Activated CD4-positive, alpha-beta T cell treated with anti-CD3 and anti-CD28 coated beads, Interleukin-2, amount 50 U/mL, for 48 hours (primary cell): ENCODE measurements around the gene TOR4A.
"Not testable (repeated sequence)": the region's sequence is repeated elsewhere in the genome, so short reads cannot be mapped to it uniquely, and the experiment has no call there.

Experiments used
- DNase-seq, 2 experiments: peaks; one replicate each; pipeline ENCODE4 v3.0.0-alpha.2; 2020

TOR4A gene

GRCh38 chr9:137253717-137254623 lies 23.6 kb upstream of the TOR4A start:
- no peak for DNase-seq

DNA sequence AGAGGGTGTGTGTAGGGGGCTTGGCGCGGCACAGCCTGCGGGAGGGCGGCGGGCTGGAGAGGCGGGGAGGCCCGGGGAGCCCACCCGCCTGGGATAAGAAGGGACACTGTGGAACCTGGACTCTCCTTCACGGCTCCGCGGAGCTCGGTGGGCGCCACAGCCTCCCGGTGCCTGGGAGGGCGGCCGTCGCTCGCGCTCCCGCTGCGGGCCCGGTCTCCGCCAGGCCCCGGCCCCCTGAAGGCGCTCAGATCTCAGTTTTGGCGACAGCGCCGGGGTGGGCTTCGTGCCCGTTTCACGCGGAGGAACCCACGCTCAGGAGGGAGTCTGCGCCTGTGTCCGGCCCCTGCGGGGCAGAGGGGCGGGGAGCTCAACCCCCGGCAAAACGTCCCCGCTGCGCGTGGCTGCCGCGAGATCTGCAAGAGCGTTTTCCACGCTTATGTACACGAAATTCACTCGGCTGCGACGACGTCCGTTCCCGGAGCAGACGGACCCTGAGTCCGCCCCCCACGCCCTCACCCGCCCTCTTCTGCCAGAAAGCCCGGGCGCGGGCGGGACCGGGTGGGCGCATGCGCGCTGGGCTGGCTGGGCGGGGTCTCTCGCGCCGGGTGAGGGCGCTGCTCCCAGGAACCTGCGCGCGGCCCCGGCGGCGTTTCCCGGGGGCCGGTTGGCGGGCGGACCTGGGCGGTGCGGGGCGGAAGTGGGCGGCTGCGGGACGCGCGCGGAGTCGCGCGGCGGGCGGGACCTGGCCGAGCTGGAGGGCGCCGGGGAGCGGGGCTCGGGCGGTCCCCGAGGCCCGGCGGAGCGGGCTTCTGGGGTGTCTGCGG lies 22.7 kb upstream of the TOR4A start, which contains the start of gene NELFB:
Gene NELFB, plus strand, starts transcription at position 704 of the 824 bp plus-strand sequence.
- DNase-seq: peak; percentile 96 to 97

GRCh38 chr9:137255448-137256114 lies 21.9 kb upstream of the TOR4A start:
- DNase-seq: no peak

GRCh38 chr9:137256362-137256761 lies 21.2 kb upstream of the TOR4A start:
- DNase-seq: no peak

DNA sequence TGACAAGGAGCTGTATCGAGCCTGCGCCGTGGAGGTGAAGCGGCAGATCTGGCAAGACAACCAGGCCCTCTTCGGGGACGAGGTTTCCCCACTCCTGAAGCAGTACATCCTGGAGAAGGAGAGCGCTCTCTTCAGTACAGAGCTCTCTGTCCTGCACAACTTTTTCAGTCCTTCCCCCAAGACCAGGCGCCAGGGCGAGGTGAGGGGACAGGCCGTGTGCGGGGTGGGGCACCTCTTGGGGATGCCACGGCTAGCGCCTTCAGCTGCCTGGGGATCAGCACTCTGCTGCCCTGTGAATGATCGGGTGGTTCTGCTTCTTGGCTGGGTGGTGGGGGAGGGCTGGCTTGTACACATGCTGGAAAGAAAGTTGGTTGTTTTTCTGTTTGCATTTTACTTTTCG lies 20.7 kb upstream of the TOR4A start:
- DNase-seq: no peak

GRCh38 chr9:137262173-137262908 lies 15.2 kb upstream of the TOR4A start:
- not testable (repeated sequence) for DNase-seq

- DNase-seq: no peak
These were observed 14.6 kb upstream of the TOR4A start for GRCh38 chr9:137262909-137263285.

DNA sequence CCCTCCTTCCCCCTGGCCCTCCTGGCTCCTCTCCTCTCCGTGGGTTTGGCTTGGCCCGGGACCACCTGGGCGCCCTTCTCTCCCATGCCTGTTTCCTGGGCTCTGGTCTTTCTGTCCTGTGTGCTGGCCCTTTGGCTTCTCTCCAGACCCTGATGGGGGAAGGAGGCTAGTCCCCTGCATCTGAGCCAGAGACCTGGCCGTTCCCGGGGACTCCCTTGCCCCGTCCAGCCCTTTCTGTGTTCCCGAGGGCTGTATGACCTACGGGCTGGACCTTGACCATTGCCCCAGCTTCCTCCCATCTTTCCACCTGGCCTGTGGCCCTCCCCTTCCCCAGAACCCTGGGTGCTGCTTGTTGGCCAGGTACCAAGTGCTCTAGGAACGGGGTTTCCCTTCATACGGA lies 14.0 kb upstream of the TOR4A start:
- no peak for DNase-seq

DNA sequence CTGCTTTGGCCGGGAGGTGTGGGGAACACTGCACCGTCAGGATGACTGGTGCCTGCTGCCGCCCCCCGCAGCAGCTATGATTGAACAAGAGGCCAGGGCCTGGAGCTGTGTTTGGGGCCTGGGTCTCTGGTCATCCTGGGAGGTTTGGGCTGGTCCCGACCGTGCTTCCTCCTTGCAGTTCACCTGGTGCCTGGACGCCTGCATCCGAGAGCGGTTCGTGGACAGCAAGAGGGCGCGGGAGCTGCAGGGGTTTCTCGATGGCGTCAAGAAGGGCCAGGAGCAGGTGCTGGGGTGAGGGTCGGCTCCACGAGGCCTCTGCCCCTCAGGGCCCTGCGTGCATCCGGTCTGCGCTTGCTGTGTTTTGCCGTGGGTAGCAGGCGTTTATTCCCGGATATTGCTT lies 13.5 kb upstream of the TOR4A start:
- no peak for DNase-seq

DNA sequence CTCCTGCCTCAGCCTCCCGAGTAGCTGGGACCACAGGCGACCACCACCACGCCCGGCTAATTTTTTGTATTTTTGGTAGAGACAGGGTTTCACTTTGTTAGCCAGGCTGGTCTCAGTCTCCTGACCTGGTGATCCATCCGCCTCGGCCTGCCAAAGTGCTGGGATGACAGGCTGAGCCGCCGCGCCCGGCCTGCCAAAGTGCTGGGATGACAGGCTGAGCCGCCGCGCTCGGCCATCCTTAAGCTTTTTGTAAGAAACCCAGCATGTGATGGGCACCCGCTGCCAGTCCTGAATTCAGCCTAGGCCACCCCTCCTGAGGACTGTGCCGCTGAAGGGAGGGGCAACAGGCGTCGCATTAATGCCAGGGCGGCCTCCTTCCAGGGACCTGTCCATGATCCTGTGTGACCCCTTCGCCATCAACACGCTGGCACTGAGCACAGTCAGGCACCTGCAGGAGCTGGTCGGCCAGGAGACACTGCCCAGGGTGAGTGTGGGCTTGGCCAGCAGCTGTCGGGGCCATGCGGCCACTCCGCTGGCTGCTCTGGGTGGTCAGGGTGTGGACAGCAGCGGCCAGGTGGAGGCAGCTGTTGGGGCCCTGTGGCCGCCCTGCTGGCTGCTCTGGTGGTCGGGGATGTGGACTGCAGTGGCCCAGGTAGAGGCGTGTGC lies 11.9 kb upstream of the TOR4A start:
- DNase-seq: no peak

DNA sequence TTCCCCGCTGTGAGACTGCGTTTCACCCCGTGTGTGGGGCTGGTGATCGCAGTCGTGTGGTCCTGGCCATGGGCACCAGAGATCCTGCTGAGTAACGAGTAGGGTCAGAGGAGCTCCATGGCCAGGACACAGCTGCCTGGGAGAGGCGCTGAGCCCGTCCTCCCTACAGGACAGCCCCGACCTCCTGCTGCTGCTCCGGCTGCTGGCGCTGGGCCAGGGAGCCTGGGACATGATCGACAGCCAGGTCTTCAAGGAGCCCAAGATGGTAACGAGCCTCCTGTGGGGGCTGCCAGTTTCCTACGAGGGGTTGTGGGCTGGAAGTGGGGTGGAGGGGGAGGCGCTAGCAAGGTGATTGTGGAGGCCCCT lies 11.4 kb upstream of the TOR4A start:
- DNase-seq: no peak

DNA sequence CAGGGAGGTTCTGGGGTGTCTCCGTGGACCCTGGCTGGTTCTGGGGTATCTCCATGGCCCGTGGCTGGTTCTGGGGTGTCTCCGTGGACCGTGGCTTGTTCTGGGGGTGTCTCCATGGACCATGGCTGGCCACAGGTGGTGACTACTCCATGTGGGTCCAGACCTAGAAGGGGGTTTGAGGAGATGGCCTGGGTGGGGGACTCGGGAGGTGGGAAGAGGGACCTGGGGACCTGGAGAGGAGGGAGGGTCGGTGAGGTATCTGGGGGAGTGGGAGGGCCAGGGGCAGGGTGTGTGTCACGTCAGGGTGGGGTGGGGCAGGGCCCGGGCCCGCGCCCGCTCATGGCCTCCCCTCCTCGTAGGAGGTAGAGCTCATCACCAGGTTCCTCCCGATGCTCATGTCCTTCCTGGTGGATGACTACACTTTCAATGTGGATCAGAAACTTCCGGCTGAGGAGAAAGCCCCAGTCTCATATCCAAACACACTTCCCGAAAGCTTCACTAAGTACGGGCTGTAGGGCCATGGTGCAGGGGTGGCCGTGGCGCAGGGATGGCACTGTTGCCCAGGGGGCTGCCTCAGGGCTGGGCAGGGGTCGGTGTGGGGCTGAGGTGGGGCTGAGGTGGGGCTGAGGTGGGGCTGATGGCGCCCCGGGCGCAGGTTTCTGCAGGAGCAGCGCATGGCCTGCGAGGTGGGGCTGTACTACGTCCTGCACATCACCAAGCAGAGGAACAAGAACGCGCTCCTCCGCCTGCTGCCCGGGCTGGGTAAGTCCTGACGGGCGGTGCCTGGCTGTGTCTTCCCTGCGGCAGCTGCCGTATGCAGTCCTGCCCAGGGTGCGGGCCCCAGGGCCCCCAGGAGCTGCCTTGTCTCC lies 10.7 kb upstream of the TOR4A start:
- no peak for DNase-seq

- no peak for DNase-seq
These were observed 9.6 kb upstream of the TOR4A start for GRCh38 chr9:137267933-137268355.

GRCh38 chr9:137268538-137269201 lies 8.9 kb upstream of the TOR4A start:
- DNase-seq: no peak

DNA sequence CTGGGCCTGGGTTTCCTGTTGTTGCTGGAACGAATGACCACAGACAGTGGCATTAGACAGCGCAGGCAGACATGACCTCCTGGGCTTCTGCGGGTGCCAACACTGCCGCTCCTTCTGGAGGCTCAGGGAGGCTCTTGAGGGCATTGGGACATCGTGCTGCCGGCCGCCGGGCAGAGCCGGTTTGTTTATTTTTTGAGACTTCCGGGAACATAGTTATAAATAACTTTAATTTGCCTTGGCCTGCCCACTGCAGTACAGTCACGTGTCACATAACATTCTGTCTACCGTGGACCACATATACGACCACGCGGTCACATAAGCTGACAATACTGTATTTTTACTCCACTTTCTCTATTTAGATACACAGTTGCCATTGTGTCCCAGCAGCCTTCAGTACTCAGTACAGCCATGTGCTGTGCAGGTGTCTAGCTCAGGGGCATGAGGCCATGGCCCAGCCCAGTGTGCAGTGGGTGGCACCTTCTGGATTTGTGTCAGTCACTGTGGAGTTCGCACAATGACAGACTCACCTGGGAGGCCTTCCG lies 8.2 kb upstream of the TOR4A start:
- no peak for DNase-seq

- no peak for DNase-seq
These were observed 6.4 kb upstream of the TOR4A start for GRCh38 chr9:137270929-137271695.

DNA sequence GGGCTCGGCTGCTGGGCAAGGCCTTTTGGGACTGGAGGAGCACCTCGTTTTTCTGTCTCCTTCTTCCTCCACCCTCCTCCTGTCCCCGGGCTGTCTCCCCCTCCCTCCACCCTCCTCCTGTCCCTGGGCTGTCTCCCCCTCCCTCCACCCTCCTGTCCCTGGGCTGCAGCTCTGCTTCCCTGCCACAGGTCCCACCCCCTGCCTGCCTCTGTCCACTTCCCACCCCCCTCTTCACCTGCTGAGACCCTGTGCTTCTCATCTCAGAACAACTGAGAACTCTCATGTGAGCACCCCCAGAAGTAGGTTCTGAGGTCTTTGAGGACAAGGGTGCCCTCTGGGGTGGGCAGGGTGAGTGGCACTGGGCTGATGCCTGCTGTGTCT lies 5.8 kb upstream of the TOR4A start:
- DNase-seq: no peak

- no peak for DNase-seq
These were observed 5.1 kb upstream of the TOR4A start for GRCh38 chr9:137272241-137273094.
